Smooth muscle cell of the brain vasculature (primary cell): ENCODE results near the gene DOK6.
A peak's percentile ranks its signal among the peaks of the same experiment; 100 is the strongest.
"Not testable (repeated sequence)": the region's sequence is repeated elsewhere in the genome, so short reads cannot be mapped to it uniquely, and the experiment has no call there.

Experiments used
- DNase-seq: peaks from one replicate; pipeline ENCODE4 v3.0.0-alpha.2; 2012; ENCODE audit warnings: low read depth, low spot score

The DOK6 gene

DNA sequence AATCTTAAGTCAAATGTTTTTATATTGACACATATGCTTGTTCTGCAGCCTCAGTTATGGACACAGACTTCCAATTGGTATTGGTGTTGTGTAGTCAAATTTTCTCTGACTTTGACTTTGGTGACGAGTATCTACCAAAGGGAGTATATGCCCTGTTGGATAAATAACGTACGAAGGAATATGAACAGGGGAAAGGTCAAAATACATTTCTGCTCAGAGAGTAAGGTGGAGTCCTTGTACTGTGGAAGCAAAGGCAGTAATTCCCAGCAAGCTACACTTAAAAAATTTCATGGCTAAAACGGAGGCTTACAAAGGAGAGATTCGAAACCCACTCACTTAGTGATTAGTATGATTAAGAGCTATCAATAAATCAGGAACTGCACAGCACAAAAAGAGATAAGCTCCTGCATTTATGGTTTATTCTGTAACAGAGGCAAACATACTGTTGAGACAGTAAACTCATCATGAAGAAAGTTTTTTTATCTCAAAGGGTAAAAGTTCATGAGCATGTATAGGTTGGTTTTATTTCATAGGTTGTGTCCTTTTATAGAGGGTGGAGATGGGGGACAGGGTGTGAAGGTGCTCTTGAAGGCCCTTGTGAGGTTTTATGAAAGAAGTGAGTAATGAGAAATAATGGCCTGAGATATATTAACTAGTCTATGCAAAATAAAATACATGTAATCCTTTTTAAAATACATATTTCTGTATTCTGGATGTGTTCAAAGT is 404.3 kb downstream of the DOK6 start:
- no peak for DNase-seq

DNA sequence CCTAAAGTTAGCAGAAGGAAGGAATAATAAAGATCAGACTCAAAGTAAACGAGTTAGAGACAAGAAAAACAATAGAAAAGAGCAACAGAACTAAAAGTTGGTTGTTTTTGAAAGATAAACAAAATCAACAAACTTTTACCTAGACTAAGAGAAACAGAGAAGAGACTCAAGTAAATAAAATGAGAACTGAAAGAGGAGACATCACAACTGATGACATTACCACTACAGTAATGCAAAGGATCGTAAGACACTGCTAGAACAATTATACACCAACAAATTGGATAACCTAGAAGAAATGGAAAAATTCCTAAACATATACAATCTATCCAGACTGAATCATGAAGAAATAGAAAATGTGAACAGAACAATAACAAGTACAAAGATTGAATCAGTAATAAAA is 407.7 kb downstream of the DOK6 start:
- DNase-seq = no peak

DNA sequence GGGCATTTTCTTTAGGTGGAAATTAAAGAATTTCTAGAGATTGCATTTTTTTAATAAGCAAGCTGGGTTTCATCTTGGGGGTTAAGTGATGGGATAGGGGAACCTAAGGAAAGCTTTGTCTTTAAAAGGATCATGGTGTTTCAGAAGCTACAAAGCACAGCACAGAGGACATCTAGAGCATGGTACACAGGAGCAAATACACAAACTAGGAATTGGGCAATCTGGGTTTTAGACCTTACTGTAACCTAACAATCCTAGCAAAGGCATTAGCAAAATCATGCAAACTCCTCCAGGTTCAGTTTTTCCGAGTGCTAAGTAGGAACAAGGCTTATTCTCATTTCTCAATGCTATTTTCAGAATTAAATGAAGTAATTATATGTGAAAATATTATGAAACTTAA is 412.9 kb downstream of the DOK6 start:
- no peak for DNase-seq

GRCh38 chr18:69814861-69815385 is 414.2 kb downstream of the DOK6 start:
- no peak for DNase-seq

- peak; percentile 1 for DNase-seq
Measured at GRCh38 chr18:69817335-69817940, 416.8 kb downstream of the DOK6 start.

DNA sequence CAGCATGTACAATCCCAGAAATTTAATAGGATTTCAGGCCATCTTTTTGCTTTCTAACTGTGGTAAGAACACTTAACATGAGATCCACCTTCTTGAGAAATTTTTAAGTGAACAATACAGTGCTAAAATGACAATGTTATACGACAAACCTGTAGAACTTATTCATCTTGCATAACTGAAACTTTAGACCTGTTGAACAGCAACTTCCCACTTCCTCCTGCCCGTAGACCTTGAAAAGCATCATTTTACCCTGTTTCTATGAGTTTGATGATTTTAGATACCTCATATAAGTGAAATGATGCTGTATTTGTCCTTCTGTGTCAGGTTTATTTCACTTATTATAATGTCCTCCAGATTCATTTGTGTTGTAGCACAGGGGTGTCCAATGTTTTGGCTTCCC is 418.8 kb downstream of the DOK6 start:
- DNase-seq = no peak

- DNase-seq = no peak
Measured at GRCh38 chr18:69820538-69820937, 419.9 kb downstream of the DOK6 start.

DNA sequence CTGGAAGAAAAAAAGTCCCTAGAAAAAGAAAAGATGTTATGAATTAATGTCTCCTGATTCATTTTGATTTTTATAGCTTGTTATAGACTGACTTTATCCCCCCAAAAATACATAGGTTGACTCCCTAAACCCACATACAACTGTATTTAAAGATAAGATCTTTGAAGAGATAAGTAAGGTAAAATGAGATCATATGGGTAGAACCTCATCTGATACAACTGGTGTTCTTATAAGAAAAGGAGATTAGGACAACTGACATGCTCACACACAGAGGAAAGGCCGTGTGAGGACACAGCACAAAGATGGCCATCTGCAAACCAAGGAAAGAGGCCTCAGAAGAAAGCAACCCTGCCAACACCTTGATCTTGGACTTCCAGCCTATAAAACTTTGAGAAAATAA is 429.5 kb downstream of the DOK6 start:
- DNase-seq = no peak

DNA sequence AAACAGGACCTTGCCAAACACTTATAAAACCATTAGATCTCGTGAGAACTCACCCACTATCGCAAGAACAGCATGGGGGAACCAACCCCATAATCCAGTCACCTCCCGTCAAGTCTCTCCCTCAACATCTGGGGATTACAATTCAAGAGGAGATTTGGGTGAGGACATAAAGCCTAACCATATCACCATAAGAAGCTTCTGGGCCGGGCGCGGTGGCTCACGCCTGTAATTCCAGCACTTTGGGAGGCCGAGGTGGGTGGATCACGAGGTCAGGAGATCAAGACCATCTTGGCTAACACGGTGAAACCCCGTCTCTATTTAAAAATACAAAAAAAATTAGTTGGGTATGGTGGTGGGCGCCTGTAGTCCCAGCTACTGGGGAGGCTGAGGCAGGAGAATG is 434.3 kb downstream of the DOK6 start:
- DNase-seq = not testable (repeated sequence)

GRCh38 chr18:69838003-69838402 is 437.3 kb downstream of the DOK6 start:
- no peak for DNase-seq

DNA sequence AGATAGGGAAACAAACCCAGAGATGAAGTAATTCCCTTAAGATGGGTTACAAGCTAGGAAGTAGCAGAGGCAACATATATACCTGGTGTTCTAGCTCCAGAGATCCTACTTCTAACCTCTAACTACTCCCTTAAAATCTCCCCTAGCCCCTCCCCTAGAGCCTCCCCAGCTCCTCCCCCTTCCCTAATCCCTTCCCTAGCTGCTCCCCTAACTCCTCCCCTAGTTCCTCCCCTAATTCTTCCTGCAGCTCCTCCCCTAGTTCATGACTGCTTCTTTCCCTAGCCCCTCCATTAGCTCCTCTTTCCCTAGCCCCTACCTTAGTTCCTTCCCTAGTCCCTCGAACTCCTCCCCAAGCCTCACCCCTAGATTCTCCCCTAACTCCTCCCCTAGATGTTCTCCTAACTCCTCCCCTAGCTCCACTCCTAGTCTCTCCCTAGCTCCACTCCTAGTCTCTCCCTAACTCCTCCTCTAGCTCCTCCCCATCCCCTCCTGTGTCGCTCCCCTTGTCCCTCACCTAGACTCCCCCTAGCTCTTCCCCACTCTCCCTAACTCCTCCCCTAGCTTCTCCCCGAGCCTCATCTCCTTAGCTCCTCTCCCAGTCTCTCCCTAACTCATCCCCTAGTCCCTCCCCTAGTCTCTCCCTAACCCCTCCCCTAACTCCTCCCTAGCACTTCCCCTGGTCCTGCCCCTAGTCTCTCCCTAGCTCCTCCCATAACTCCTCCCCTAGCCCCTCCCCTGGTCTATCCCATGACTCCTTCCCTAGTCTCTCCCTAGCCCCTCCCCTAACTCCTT is 438.1 kb downstream of the DOK6 start:
- DNase-seq = no peak

GRCh38 chr18:69839497-69839896 is 438.8 kb downstream of the DOK6 start:
- DNase-seq = no peak

GRCh38 chr18:69840001-69840400 is 439.3 kb downstream of the DOK6 start:
- DNase-seq = no peak

GRCh38 chr18:69840445-69840844 is 439.8 kb downstream of the DOK6 start:
- no peak for DNase-seq

- DNase-seq = no peak
Measured at GRCh38 chr18:69841117-69841516, 440.4 kb downstream of the DOK6 start.

DNA sequence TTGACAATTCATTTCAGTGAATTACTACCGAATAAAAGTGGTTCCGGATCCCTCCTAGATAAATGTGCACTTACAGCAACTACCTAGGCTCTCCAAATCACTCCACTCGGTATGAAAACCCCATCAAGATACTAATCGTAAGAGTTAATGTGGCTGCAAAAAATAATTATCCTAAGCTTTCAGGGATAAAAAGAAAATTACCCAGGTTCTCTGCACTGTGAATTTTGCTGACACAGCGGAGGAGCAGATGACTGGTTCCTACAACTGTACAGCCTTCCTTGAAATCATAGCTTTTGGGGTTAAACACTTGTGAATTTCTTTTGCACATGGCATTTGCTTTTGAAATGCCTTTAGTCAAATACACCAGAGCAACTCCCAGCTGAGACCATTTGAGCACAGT is 442.3 kb downstream of the DOK6 start:
- no peak for DNase-seq

- DNase-seq = no peak
Measured at GRCh38 chr18:69844656-69845055, 444.0 kb downstream of the DOK6 start.

- DNase-seq = no peak
Measured at GRCh38 chr18:69845593-69846506, 445.2 kb downstream of the DOK6 start.

- DNase-seq = no peak
Measured at GRCh38 chr18:69853051-69853450, 452.4 kb downstream of the DOK6 start.

- DNase-seq = no peak
Measured at GRCh38 chr18:69854455-69854854, 453.8 kb downstream of the DOK6 start.

GRCh38 chr18:69858897-69859296 is 458.2 kb downstream of the DOK6 start:
- DNase-seq = no peak
